NCI-H446 treated with DMSO at 0.1 percent for 48 hours (cell line): ENCODE results near the gene FGF14.
"Not testable (repeated sequence)": the region's sequence is repeated elsewhere in the genome, so short reads cannot be mapped to it uniquely, and the experiment has no call there.

Experiments
- DNase-seq: peaks from one replicate; lab custom pipeline; 2025; lab: John Stamatoyannopoulos, UW

Gene FGF14

GRCh38 chr13:101866889-101867581, 534.8 kb downstream of the FGF14 start:
- no peak for DNase-seq

- DNase-seq = no peak
These were observed 543.0 kb downstream of the FGF14 start for GRCh38 chr13:101858860-101859259.

- DNase-seq = peak; percentile 76
These were observed 555.1 kb downstream of the FGF14 start for GRCh38 chr13:101846701-101847100.

DNA sequence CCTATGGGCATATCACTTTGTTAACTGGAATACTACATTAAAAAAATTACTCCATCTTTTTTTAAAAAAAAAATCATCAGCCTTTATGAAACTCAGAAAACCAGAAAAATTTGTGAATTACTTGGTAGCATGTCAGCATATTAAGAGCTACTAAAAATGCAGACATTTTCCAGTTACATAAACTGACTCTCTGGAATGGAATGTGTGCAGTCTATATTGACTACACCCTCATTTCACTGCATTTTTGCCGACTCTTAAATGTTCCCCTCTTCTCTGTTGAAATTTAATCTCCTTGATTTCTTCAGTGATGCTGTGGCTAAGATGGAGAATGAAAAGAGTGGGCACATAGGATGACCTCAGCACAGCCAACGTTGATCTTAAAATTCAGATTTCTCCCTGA, 555.6 kb downstream of the FGF14 start:
- no peak for DNase-seq

DNA sequence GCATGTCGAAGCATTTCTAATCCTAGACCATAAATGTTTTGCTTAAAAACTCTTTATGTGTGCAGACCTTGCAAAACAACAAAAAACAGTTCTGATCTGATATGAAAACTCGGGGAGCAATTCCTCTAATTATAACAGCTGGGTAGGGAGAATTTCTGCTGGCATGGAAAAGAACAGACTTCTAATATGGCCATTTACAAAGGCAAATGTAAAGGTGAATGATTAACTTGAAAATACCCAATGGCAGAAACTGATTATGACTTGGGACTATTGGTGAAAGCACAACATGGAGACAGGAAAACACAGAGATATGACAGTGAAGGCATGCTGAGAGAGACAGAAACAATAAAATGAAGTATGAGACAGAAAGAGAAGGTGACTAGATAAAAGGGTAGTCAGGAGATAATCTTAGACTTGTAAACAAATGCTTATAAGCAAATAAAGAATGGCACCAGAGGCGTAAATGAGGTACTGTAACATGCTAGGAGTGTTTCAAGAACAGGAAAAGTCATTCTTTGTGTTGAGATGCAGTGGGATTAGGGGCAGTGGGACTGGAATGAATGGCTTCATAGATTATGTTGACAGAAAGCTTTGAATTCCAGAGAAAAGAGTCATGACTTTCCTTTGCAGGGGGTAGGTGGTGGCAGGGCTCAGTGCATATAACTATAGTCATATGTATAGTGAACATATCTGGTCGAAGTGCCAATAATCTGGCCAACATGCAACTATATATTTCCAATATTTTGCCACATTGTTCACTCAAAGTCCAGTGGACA, 556.4 kb downstream of the FGF14 start:
- DNase-seq = no peak

DNA sequence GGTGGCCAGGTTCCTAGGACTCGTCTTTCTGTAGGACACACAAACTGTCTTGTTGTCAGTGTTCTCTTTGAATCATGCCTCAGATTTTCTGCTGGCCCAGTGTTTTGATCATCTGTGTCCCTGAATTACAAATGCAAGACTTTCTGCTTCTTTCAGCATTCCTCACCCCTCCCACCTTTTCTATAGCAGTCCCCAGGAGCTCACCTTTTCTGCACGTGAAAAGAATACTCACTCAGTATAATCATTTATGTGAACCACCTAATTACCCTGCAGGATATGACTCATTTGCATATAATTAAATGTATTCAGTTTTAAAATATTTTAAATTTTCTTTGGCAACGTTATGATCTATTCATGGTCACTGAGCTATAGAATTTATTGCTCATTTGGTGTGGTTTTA, 560.1 kb downstream of the FGF14 start:
- no peak for DNase-seq

DNA sequence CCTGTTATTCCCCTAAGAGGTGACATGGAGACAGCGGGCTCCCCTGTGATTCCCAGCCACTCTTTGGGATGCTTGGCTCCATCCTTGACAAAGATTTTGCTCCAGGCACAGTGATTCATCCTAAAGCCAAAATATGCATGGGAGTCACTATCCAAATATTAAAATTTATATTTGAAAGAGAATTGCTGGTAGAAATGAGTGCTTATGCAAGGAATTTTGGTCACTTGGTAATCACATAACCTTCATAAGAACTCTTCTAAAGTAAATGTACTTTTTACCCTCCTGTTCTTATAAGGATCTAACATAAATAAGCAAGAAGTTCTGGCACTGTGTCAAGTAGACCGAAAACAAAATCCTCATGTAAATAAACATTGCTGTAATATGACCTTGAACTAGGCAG, 563.5 kb downstream of the FGF14 start:
- DNase-seq = no peak

DNA sequence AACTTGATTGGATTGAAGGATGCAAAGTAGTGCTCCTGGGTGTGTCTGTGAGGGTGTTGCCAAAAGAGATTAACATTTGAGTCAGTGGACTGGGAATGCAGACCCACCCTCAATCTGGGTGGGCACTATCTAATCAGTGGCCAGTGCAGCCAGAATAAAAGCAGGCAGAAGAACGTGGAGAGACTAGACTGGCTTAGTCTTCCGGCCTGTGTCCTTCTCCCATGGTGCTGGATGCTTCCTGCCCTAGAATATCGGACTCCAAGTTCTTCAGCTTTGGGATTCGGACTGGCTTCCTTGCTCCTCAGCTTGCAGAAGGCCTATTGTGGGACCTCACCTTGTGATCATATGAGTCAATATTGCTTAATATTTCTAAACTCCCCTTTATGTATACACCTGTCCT, 564.1 kb downstream of the FGF14 start:
- DNase-seq = not testable (repeated sequence)

GRCh38 chr13:101837288-101837687, 564.6 kb downstream of the FGF14 start:
- DNase-seq = no peak

- no peak for DNase-seq
These were observed 565.9 kb downstream of the FGF14 start for GRCh38 chr13:101835920-101836319.

DNA sequence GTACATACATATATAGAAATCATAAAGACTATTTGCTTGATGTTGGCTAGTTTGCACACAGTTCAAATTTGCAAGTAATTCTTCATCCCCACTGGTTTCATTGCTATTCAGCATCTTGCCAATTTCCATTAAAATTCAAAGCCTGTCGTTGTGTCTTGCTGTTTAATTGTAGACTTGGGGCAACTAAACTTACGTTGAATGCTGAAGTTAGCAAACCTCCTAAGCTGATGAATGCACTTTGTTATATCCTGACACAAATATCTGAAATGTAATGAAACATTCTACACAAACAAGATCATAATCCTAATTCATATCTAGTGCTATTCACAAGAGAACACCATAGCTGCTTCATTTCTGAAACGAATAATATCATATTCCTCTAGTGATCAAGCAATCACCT, 568.2 kb downstream of the FGF14 start:
- no peak for DNase-seq

DNA sequence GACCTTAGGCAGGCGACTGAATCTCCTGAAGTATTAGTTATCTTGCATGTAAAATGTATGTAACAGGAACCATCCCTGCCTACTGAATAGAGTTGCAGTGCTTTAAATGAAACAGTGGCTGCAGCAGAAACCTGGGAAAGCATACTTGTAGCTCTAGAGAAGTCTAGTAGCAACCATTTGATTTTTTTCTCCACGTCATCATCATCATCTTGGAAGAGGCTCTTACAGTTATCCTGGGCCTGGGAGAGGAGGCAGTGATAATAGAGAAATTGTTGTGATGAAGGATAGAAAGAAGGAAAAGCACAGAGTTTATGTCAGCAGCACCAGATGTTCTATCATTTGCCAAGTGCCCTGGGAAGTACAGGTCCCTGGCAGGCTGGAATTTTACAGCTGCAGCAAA, 571.8 kb downstream of the FGF14 start:
- DNase-seq = no peak

DNA sequence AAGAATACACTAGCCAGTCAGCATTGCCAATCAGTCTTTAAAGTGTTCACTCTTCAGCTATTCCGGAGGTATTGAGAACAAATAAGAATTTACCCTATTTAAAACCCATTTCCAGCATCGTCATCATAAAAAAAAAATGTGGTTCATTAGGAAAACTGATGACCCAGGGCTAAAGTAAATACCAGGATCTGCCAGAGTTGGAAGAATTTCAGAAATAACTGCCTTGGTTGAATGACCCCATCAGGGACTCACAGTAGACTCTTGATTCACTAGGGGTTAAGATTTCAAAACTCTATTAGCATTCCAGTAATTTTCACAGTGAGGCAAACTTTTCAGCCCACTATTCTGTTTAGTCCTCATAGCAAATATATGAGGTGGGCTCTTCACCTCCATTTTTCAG, 572.4 kb downstream of the FGF14 start:
- DNase-seq = peak; percentile 73

DNA sequence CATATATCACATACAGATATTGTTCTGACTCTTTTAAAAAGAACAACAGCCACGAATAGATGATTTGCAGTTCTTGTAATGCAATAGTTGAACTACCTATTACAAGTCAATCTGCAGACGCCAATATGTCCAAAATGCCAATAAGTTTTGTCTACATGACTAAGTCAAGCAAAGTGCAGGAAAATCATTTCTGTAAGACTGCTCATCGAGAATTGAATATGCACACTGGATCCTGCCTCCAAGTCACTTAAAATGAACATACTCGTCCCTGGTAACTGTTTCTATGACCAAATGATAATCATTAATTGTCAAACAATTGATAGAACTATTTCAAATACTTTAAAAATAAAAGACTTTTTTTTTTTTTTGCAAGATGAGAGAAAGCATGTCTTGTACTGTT, 573.7 kb downstream of the FGF14 start:
- DNase-seq = no peak

GRCh38 chr13:101817898-101818297, 584.0 kb downstream of the FGF14 start:
- DNase-seq = no peak

DNA sequence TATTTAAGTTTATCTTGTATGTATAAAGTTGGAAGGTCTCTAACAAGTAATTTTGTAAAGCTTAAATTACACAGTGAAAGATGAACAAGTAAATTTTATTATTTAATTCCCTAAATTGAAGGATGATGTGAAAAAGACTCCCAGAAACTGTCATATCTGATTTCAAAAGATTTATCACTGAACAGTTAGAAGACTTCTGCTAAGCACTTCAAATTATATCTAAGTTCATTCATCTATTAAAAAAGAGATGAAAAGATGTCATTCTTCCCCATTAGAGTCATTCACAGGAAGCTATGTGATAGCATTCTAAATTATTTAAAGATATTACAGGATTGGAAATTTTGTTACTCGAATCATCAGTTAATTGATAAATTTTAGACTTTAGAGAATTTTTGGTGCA, 590.0 kb downstream of the FGF14 start:
- DNase-seq = no peak

- no peak for DNase-seq
These were observed 590.5 kb downstream of the FGF14 start for GRCh38 chr13:101811284-101811839.

DNA sequence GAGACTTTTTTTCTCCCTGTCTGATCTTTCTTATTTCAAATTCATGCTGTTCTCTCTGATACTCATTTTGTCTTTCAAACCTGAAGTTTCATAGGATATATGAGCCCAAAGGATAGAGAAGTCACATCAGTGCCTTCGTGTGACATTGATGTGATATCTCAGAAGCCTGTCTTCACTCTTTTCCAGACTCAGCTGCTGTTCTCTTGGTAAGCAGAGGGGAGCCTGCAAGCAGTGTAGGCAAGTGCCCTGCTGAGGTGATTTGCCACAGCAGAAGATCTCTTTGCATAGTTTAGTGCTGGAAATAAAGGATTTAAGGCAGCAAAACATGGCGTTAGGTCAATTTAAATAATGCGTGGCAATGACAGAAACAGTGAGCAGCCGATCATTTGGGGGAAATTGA, 602.7 kb downstream of the FGF14 start:
- no peak for DNase-seq

DNA sequence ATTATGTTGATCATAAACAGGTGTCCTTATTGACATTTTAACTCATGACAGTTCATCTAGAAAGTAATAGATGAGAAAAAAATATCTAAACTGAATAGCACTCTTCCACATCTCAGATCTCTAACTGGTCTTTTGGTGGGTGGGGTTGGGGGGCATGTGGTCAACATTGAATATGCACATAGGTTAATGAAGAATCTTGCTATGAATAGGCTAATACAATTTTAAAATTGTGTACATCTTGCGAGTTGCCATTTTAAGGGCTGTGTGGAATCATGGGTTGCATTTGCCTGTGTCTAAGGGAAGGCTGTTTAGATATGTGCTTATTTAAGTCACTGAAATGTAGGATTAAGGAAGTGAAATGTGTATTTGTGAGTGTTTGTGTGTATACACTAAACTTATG, 603.4 kb downstream of the FGF14 start:
- DNase-seq = no peak

GRCh38 chr13:101795460-101795859, 606.4 kb downstream of the FGF14 start:
- no peak for DNase-seq

- DNase-seq = peak; percentile 79
These were observed 606.8 kb downstream of the FGF14 start for GRCh38 chr13:101795025-101795424.

GRCh38 chr13:101792189-101792588, 609.7 kb downstream of the FGF14 start:
- DNase-seq = no peak

- DNase-seq = peak; percentile 60
These were observed 616.0 kb downstream of the FGF14 start for GRCh38 chr13:101785858-101786257.
